Measurements from ENCODE around the gene ROR1.

- TF ChIP-seq, protein P1, sequence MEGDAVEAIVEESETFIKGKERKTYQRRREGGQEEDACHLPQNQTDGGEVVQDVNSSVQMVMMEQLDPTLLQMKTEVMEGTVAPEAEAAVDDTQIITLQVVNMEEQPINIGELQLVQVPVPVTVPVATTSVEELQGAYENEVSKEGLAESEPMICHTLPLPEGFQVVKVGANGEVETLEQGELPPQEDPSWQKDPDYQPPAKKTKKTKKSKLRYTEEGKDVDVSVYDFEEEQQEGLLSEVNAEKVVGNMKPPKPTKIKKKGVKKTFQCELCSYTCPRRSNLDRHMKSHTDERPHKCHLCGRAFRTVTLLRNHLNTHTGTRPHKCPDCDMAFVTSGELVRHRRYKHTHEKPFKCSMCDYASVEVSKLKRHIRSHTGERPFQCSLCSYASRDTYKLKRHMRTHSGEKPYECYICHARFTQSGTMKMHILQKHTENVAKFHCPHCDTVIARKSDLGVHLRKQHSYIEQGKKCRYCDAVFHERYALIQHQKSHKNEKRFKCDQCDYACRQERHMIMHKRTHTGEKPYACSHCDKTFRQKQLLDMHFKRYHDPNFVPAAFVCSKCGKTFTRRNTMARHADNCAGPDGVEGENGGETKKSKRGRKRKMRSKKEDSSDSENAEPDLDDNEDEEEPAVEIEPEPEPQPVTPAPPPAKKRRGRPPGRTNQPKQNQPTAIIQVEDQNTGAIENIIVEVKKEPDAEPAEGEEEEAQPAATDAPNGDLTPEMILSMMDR (conservative IDR thresholded peaks at IDR 0.05) = no peak
- TF ChIP-seq EZH2 (IDR thresholded peaks at IDR 0.05; ENCODE audit: low read depth) = no peak
These were observed 184.7 kb downstream of the ROR1 start for GRCh38 chr1:63958556-63958955.
